Neural progenitor cell (in vitro differentiated cells): ENCODE results near the gene AZU1. TPM values are rescaled to one million over a fixed set of nuclear protein-coding genes. Genes with fewer than 3 reads are reported as not detected.

Experiments used
- DNase-seq: peaks from one replicate; pipeline ENCODE4 v3.0.0-alpha.2; 2016; ENCODE audit warnings: low spot score
- H2AFZ ChIP-seq: fragments of 200-600 bp; sonication (generic); replicated peaks from 2 replicates; pipeline ENCODE4 v1.6.1; 2016; ENCODE audit warnings: antibody characterized with exemption
- H3F3A ChIP-seq: fragments of 200-600 bp; sonication (generic); 2 replicates; pipeline ENCODE4 v1.6.1; 2016; ENCODE audit warnings: antibody characterized with exemption, low read depth
- H3K27ac ChIP-seq: fragments of 200-600 bp; sonication (generic); 2 replicates; pipeline ENCODE4 v1.5.1; 2016; ENCODE audit warnings: mild to moderate bottlenecking
- H3K27me3 ChIP-seq: fragments of 200-600 bp; sonication (generic); 2 replicates; pipeline ENCODE4 v1.6.1; 2016; ENCODE audit warnings: mild to moderate bottlenecking, moderate library complexity
- H3K36me3 ChIP-seq: fragments of 200-600 bp; sonication (generic); 2 replicates; pipeline ENCODE4 v1.5.1; 2016
- H3K4me1 ChIP-seq: fragments of 200-600 bp; sonication (generic); 2 replicates; pipeline ENCODE4 v1.6.1; 2016; ENCODE audit warnings: mixed run types
- H3K4me2 ChIP-seq: fragments of 200-600 bp; sonication (generic); 2 replicates; pipeline ENCODE4 v1.6.1; 2016
- H3K4me3 ChIP-seq: fragments of 200-600 bp; sonication (generic); 2 replicates; pipeline ENCODE4 v1.5.1; 2016
- H3K79me2 ChIP-seq: fragments of 200-600 bp; sonication (generic); 2 replicates; pipeline ENCODE4 v1.6.1; 2016; ENCODE audit warnings: low read depth
- H3K9ac ChIP-seq: fragments of 200-600 bp; sonication (generic); 2 replicates; pipeline ENCODE4 v1.6.1; 2016
- H3K9me3 ChIP-seq: fragments of 200-600 bp; sonication (generic); 2 replicates; pipeline ENCODE4 v1.5.1; 2016; ENCODE audit warnings: low read depth
- H4K20me1 ChIP-seq: fragments of 200-600 bp; sonication (generic); 2 replicates; pipeline ENCODE4 v1.6.1; 2016; ENCODE audit warnings: low read depth
- H3K27ac Mint-ChIP-seq: 3 replicates; pipeline ENCODE4 v1.8.0; 2021; ENCODE audit warnings: mixed read lengths
- H3K27me3 Mint-ChIP-seq: 2 replicates; pipeline ENCODE4 v1.8.0; 2022; ENCODE audit warnings: low read depth, mild to moderate bottlenecking, inconsistent platforms, moderate library complexity, mixed read lengths; ENCODE audit not compliant: insufficient read depth
- H3K36me3 Mint-ChIP-seq: 3 replicates; pipeline ENCODE4 v1.8.0; 2021; ENCODE audit warnings: mixed read lengths
- H3K4me1 Mint-ChIP-seq: 3 replicates; pipeline ENCODE4 v1.8.0; 2021; ENCODE audit warnings: mixed read lengths
- H3K4me3 Mint-ChIP-seq: 3 replicates; pipeline ENCODE4 v1.8.0; 2021; ENCODE audit warnings: mild to moderate bottlenecking, moderate library complexity, mixed read lengths
- H3K9me3 Mint-ChIP-seq: 3 replicates; pipeline ENCODE4 v1.8.0; 2020; ENCODE audit warnings: mixed read lengths
- EZH2 ChIP-seq: fragments of 200-600 bp; sonication (generic); IDR thresholded peaks from 2 replicates; pipeline ENCODE4 v1.6.1; 2017; ENCODE audit warnings: antibody characterized with exemption, mild to moderate bottlenecking, moderate library complexity
- EZH2phosphoT487 ChIP-seq: fragments of 200-600 bp; sonication (generic); IDR thresholded peaks from 2 replicates; pipeline ENCODE4 v1.6.1; 2017; ENCODE audit warnings: antibody characterized with exemption
- total RNA-seq: library from RNA; depleted of rRNA; stranded (reverse); fragments of >200 nt; gene quantifications from 2 replicates; pipeline ENCODE4 v1.2.3, GENCODE V29; 2015; ENCODE audit warnings: low replicate concordance
- TF ChIP-seq, protein P1 (sequence below): fragments of 200-600 bp; sonication (generic); IDR thresholded peaks from 2 replicates; pipeline ENCODE4 v1.5.1; 2017; ENCODE audit warnings: antibody characterized with exemption, mild to moderate bottlenecking

The AZU1 gene
- total RNA-seq, 1 donor from 2014 or later, result 1.0 TPM

DNA sequence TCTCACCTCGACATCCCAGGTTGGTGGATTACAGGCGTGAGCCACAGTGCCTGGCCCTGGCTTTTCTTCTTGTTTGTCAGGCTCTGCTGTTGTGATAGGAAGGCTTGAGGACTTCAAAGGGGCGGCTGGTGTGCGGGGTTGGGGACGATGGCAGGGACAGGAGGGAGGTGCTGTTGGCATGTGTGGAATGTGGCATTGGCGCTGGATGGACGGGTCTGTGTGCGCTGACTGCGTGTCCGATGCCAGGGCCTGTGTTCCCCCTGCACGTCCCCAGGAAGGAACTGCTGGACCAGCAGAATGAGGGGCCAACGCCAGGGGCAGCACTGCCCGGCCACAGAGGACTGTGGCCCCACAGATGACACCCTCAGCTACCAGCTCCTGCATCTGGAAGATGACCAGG lies 43.1 kb upstream of the AZU1 start:
- DNase-seq, result no peak
- Mint-ChIP-seq H3K9me3 (no peaks in the 10 kb centered on the region), H3K27me3 (peaks cover 7% of the 10 kb centered on the region), H3K4me1 (peaks cover 30% of the 10 kb centered on the region), H3K36me3 (no peaks in the 10 kb centered on the region), H3K4me3 (peak overlapping the region; percentile 50), H3K27ac (no peak overlapping the region)
- Histone ChIP-seq H3K79me2 (peaks cover 17% of the 10 kb centered on the region), H2AFZ (no peak overlapping the region), H3K4me1 (peaks cover 30% of the 10 kb centered on the region), H3K9me3 (no peaks in the 10 kb centered on the region), H3K27ac (no peak overlapping the region), H3K4me2 (no peak overlapping the region), H3K36me3 (no peaks in the 10 kb centered on the region), H3K27me3 (no peaks in the 10 kb centered on the region), H3K9ac (no peak overlapping the region), H3F3A (peaks cover 46% of the 10 kb centered on the region), H4K20me1 (no peaks in the 10 kb centered on the region), H3K4me3 (no peak overlapping the region)
- TF ChIP-seq, protein P1, sequence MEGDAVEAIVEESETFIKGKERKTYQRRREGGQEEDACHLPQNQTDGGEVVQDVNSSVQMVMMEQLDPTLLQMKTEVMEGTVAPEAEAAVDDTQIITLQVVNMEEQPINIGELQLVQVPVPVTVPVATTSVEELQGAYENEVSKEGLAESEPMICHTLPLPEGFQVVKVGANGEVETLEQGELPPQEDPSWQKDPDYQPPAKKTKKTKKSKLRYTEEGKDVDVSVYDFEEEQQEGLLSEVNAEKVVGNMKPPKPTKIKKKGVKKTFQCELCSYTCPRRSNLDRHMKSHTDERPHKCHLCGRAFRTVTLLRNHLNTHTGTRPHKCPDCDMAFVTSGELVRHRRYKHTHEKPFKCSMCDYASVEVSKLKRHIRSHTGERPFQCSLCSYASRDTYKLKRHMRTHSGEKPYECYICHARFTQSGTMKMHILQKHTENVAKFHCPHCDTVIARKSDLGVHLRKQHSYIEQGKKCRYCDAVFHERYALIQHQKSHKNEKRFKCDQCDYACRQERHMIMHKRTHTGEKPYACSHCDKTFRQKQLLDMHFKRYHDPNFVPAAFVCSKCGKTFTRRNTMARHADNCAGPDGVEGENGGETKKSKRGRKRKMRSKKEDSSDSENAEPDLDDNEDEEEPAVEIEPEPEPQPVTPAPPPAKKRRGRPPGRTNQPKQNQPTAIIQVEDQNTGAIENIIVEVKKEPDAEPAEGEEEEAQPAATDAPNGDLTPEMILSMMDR, result no peak
- TF ChIP-seq EZH2 (no peak), EZH2phosphoT487 (no peak)

DNA sequence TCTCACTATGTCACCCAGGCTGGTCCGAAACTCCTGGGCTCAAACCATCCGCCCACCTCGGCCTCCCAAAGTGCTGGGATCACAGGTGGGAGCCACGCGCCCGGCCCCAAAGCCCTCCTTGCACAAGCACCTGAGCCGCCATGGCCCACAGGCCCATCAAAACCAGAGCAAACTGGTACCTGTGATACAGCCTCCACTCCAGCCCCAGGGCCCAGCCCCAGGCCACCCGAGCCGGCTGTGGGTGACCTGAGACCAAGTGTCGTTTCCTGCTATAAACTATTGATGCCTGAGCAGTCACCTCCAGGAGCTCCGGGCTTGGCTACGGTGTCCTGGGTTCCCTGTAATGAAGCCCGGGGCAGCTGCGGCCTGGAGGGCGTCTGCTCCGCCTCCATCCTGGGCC lies 40.1 kb upstream of the AZU1 start:
- H3K9ac ChIP-seq, result no peak overlapping the region

DNA sequence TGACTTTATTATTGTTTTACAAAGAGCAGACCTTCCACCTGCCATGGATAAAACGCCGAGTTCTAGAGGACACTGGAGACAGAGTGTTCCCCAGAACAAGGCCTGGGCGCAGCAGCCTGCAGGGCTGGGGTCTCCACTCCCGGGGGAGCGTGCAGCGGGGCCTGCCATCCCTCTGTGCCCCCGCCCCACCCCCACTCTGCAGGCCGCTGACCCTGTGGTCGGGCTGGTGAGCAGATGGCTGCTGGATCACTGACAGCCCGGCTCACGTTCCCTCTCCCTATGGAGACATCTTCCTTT lies 39.0 kb upstream of the AZU1 start:
- Histone ChIP-seq H3K9ac (no peak overlapping the region), H3K27me3 (no peaks in the 10 kb centered on the region), H3K9me3 (no peaks in the 10 kb centered on the region), H3K4me1 (peaks cover 16% of the 10 kb centered on the region), H3F3A (peaks cover 32% of the 10 kb centered on the region), H3K27ac (peak overlapping the region; percentile 69), H3K4me2 (peak overlapping the region; percentile 42), H4K20me1 (no peaks in the 10 kb centered on the region), H3K4me3 (no peak overlapping the region), H3K79me2 (peaks cover 10% of the 10 kb centered on the region), H2AFZ (peak overlapping the region; percentile 64), H3K36me3 (no peaks in the 10 kb centered on the region)
- Mint-ChIP-seq H3K36me3 (no peaks in the 10 kb centered on the region), H3K4me1 (peaks cover 30% of the 10 kb centered on the region), H3K27ac (peak overlapping the region; percentile 92), H3K9me3 (no peaks in the 10 kb centered on the region), H3K4me3 (peak overlapping the region; percentile 57), H3K27me3 (peaks cover 13% of the 10 kb centered on the region)
- TF ChIP-seq EZH2 (no peak), EZH2phosphoT487 (no peak)
- TF ChIP-seq, protein P1, result no peak
- no peak for DNase-seq

More for the DNA sequence above, 40.1 kb upstream of the AZU1 start:
- Mint-ChIP-seq H3K27me3 (peaks cover 13% of the 10 kb centered on the region), H3K9me3 (no peaks in the 10 kb centered on the region), H3K4me3 (no peak overlapping the region), H3K27ac (no peak overlapping the region), H3K36me3 (no peaks in the 10 kb centered on the region), H3K4me1 (peaks cover 36% of the 10 kb centered on the region)
- Histone ChIP-seq H4K20me1 (no peaks in the 10 kb centered on the region), H3K4me2 (no peak overlapping the region), H3K27ac (no peak overlapping the region), H3K9me3 (no peaks in the 10 kb centered on the region), H3F3A (peaks cover 40% of the 10 kb centered on the region), H3K79me2 (peaks cover 17% of the 10 kb centered on the region), H3K36me3 (no peaks in the 10 kb centered on the region), H3K4me3 (no peak overlapping the region), H2AFZ (no peak overlapping the region), H3K4me1 (peaks cover 24% of the 10 kb centered on the region), H3K27me3 (no peaks in the 10 kb centered on the region)
- DNase-seq, result no peak
- no peak for TF ChIP-seq EZH2
- TF ChIP-seq, protein P1, result no peak
- no peak for TF ChIP-seq EZH2phosphoT487
